PC-3 (cell line): ENCODE data around the gene KDELR3. TPM values are rescaled to one million over a fixed set of nuclear protein-coding genes. Genes with fewer than 3 reads are reported as not detected.

Experiments used
- ATAC-seq: fragments of 200-7000 bp; cut with Tn5 transposase; 2 replicates; pipeline ENCODE4 v1.9.1; 2020; ENCODE audit warnings: mild to moderate bottlenecking, moderate library complexity
- BruUV-seq: library from RNA; stranded (reverse); fragments of 400-500 nt; replicated peaks from 2 replicates; lab custom pipeline; 2021; lab: Mats Ljungman, UMichigan
- CTCF ChIA-PET: fragments of 300-600 bp; sonication (Branson Sonifier 250); formaldehyde crosslinking; loops from one replicate; lab custom pipeline; 2022; ENCODE audit warnings: antibody characterized with exemption; lab: Charles Lee
- POLR2A ChIA-PET: fragments of 300-600 bp; sonication (Branson Sonifier 250); formaldehyde crosslinking; loops from one replicate; lab custom pipeline; 2022; ENCODE audit warnings: antibody characterized with exemption; ENCODE audit not compliant: unreplicated experiment; lab: Charles Lee
- DNase-seq: peaks from one replicate; pipeline ENCODE4 v3.0.0-alpha.2; 2015
- H2AFZ ChIP-seq: fragments of 300-600 bp; sonication (generic); 2 replicates; pipeline ENCODE4 v1.6.0; 2016; ENCODE audit warnings: antibody characterized with exemption, low read length
- H3F3A ChIP-seq: fragments of 300-600 bp; sonication (generic); one replicate; pipeline ENCODE4 v1.6.0; 2017; ENCODE audit warnings: antibody characterized with exemption, low read length, control low read depth, mild to moderate bottlenecking; ENCODE audit not compliant: unreplicated experiment
- H3K27ac ChIP-seq: fragments of 300-600 bp; sonication (generic); 2 replicates; pipeline ENCODE4 v1.5.1; 2016; ENCODE audit warnings: mild to moderate bottlenecking, low read length
- H3K27me3 ChIP-seq: fragments of 300-600 bp; sonication (generic); 2 replicates; pipeline ENCODE4 v1.6.1; 2016; ENCODE audit warnings: low read length, mixed read lengths
- H3K36me3 ChIP-seq: fragments of 300-600 bp; sonication (generic); 2 replicates; pipeline ENCODE4 v1.6.1; 2016; ENCODE audit warnings: low read depth, mixed run types, low read length, mixed read lengths
- H3K4me1 ChIP-seq: fragments of 300-600 bp; sonication (generic); 2 replicates; pipeline ENCODE4 v1.5.1; 2016; ENCODE audit warnings: low read length; ENCODE audit not compliant: insufficient read depth
- H3K4me2 ChIP-seq: fragments of 300-600 bp; sonication (generic); 2 replicates; pipeline ENCODE4 v1.6.0; 2016; ENCODE audit warnings: low read length
- H3K4me3 ChIP-seq: fragments of 300-600 bp; sonication (generic); 2 replicates; pipeline ENCODE4 v1.5.1; 2016; ENCODE audit warnings: mild to moderate bottlenecking, low read length, mixed read lengths
- H3K79me2 ChIP-seq: fragments of 300-600 bp; sonication (generic); 2 replicates; pipeline ENCODE4 v1.6.1; 2017; ENCODE audit warnings: low read length, mixed read lengths
- H3K9ac ChIP-seq: fragments of 300-600 bp; sonication (generic); 2 replicates; pipeline ENCODE4 v1.6.0; 2016; ENCODE audit warnings: mild to moderate bottlenecking, low read length
- H3K9me2 ChIP-seq: fragments of 300-600 bp; sonication (generic); replicated peaks from 2 replicates; pipeline ENCODE4 v1.6.1; 2016; ENCODE audit warnings: mixed run types, low read length, mixed read lengths
- H3K9me3 ChIP-seq: fragments of 300-600 bp; sonication (generic); 2 replicates; pipeline ENCODE4 v1.6.1; 2016; ENCODE audit warnings: low read length, mixed read lengths
- H4K20me1 ChIP-seq: fragments of 300-600 bp; sonication (generic); 2 replicates; pipeline ENCODE4 v1.6.1; 2016; ENCODE audit warnings: low read length, mixed read lengths
- EZH2 ChIP-seq: fragments of 300-600 bp; sonication (generic); IDR thresholded peaks from one replicate; pipeline ENCODE4 v1.6.1; 2017; ENCODE audit warnings: antibody characterized with exemption, mild to moderate bottlenecking, low read length; ENCODE audit not compliant: unreplicated experiment
- EZH2phosphoT487 ChIP-seq: fragments of 300-600 bp; sonication (generic); IDR thresholded peaks from 2 replicates; pipeline ENCODE4 v1.6.1; 2018; ENCODE audit warnings: mild to moderate bottlenecking, antibody characterized with exemption, low read length, borderline replicate concordance
- intact Hi-C: fragments of 100-400 bp; cut with micrococcal nuclease; formaldehyde crosslinking; loops from 2 replicates; pipeline ENCODE4 v1.9.0; 2023
- total RNA-seq: library from RNA; depleted of rRNA; stranded (reverse); fragments of >200 nt; gene quantifications from 2 replicates; pipeline ENCODE4 v1.2.3, GENCODE V29; 2014
- TF ChIP-seq, protein P1 (sequence below): fragments of 300-600 bp; sonication (generic); conservative IDR thresholded peaks from 2 replicates; pipeline ENCODE4 v1.5.1; 2017; ENCODE audit warnings: antibody characterized with exemption, low read depth, mild to moderate bottlenecking, low read length

KDELR3 gene
- total RNA-seq, 1 experiment from 2014 or later, result 17.7 TPM

DNA sequence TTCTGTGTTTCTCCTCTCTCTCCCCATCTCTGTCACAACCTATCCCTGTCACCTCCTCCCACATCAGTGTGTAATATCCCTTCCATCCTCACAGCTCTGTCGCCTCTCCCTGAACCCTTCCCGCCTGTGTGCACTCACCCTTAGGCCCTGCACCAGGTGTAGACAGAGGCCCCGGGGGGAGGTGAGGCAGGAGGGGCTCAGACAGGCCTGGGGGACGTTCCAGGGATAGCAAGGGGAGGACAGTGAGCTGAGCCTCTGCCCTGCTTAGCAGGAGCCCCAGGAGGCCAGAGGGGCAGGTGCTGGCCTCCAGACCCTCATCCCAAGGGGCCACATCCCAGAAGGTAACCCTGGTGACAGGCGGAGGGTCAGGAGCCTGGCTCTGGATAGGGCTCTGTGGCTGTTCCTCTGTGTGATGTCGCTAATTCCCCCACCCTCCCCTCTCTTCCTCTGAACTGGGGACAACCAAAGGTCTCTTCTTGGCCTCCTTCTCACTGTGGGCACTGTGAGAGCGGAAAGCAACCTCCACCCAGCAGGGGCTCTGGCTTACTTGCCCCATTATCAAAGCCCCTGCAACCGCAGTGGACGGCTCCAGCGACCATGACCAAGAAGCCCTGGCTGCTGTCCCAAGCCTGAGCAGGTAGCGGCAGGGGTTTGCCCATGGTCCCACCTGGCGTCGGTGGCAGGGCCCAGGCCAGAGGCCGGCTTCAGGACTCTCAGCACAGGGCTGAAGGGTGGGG, 48.6 kb upstream of the KDELR3 start:
- Histone ChIP-seq H3K9me3 (no peaks in the 10 kb centered on the region), H4K20me1 (no peaks in the 10 kb centered on the region), H3F3A (no peaks in the 10 kb centered on the region), H3K27ac (no peak overlapping the region), H3K9ac (no peak overlapping the region), H3K4me1 (no peaks in the 10 kb centered on the region), H3K4me2 (no peak overlapping the region), H3K36me3 (no peaks in the 10 kb centered on the region), H3K79me2 (no peaks in the 10 kb centered on the region), H2AFZ (no peak overlapping the region), H3K4me3 (no peak overlapping the region), H3K27me3 (no peaks in the 10 kb centered on the region), H3K9me2 (no peaks in the 10 kb centered on the region)
- no TSS peak for BruUV-seq
- no peak for DNase-seq
- TF ChIP-seq, protein P1, sequence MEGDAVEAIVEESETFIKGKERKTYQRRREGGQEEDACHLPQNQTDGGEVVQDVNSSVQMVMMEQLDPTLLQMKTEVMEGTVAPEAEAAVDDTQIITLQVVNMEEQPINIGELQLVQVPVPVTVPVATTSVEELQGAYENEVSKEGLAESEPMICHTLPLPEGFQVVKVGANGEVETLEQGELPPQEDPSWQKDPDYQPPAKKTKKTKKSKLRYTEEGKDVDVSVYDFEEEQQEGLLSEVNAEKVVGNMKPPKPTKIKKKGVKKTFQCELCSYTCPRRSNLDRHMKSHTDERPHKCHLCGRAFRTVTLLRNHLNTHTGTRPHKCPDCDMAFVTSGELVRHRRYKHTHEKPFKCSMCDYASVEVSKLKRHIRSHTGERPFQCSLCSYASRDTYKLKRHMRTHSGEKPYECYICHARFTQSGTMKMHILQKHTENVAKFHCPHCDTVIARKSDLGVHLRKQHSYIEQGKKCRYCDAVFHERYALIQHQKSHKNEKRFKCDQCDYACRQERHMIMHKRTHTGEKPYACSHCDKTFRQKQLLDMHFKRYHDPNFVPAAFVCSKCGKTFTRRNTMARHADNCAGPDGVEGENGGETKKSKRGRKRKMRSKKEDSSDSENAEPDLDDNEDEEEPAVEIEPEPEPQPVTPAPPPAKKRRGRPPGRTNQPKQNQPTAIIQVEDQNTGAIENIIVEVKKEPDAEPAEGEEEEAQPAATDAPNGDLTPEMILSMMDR, result no peak
- TF ChIP-seq EZH2, result no peak
- TF ChIP-seq EZH2phosphoT487, result no peak
- intact Hi-C loops, result no loop called here
- ChIA-PET POLR2A (no interaction called here), CTCF (no interaction called here)
- ATAC-seq, result no peak

DNA sequence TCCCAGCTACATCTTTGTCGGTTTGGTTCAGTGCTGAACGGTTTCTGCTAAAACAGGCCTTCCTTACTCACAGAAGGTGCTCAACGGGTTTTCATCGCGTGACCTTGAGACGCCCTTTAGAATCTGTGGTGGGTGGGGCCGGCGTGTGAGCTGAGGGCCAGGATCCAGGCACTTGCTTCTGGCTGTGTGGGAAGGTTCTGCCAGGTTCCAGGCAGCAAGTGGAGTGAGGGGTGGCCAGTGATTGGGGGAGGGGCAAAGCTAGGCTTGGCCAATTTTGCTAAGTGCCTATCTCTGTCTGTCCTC, 48.1 kb upstream of the KDELR3 start:
- H3F3A ChIP-seq, result no peaks in the 10 kb centered on the region
- ATAC-seq, result no peak

DNA sequence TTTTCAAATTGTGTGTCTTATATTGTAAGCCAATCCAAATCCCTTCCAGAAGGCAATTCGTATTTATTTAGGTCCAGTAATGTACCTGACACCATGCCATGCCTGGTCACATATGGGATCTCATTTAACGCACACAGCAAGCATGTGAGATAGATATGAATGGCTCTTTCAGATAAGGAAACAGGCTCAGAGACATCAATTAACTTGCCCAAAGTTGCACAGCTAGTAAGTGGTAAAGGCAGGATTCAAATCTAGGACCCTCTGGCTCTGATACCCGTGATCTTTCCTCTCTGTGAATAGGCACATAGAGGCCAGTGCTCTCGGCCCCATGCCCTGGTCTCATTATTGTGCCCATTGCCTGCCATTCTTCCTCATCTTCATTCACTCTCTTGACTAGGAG, 47.2 kb upstream of the KDELR3 start:
- no peaks in the 10 kb centered on the region for H3K36me3 ChIP-seq
- BruUV-seq, result no TSS peak

More for the DNA sequence above, 48.1 kb upstream of the KDELR3 start:
- Histone ChIP-seq H3K9me3 (no peaks in the 10 kb centered on the region), H3K4me2 (no peak overlapping the region), H3K4me1 (no peaks in the 10 kb centered on the region), H3K4me3 (no peak overlapping the region), H3K27ac (no peak overlapping the region), H4K20me1 (no peaks in the 10 kb centered on the region), H3K27me3 (no peaks in the 10 kb centered on the region), H2AFZ (no peak overlapping the region), H3K36me3 (no peaks in the 10 kb centered on the region), H3K79me2 (no peaks in the 10 kb centered on the region), H3K9ac (no peak overlapping the region), H3K9me2 (no peaks in the 10 kb centered on the region)
- CTCF ChIA-PET, result no interaction called here
- TF ChIP-seq EZH2 (no peak), EZH2phosphoT487 (no peak)
- TF ChIP-seq, protein P1, result no peak
- no peak for DNase-seq
- intact Hi-C loops, result no loop called here
- POLR2A ChIA-PET, result no interaction called here
- no TSS peak for BruUV-seq

More for the DNA sequence above, 47.2 kb upstream of the KDELR3 start:
- intact Hi-C loops, result no loop called here
- Histone ChIP-seq H3K9me2 (no peaks in the 10 kb centered on the region), H4K20me1 (no peaks in the 10 kb centered on the region), H3K4me2 (no peak overlapping the region), H3K4me1 (no peaks in the 10 kb centered on the region), H3K9ac (no peak overlapping the region), H3K27ac (no peak overlapping the region), H3F3A (no peaks in the 10 kb centered on the region), H2AFZ (no peak overlapping the region), H3K4me3 (no peak overlapping the region), H3K27me3 (no peaks in the 10 kb centered on the region), H3K79me2 (no peaks in the 10 kb centered on the region), H3K9me3 (no peaks in the 10 kb centered on the region)
- DNase-seq, result no peak
- no peak for ATAC-seq
- ChIA-PET POLR2A (no interaction called here), CTCF (no interaction called here)
- TF ChIP-seq EZH2phosphoT487 (no peak), EZH2 (no peak)
- TF ChIP-seq, protein P1, result no peak
